SU-DHL-6 (cell line): ENCODE measurements around the gene WDFY1.
A peak's percentile ranks its signal among the peaks of the same experiment; 100 is the strongest.

Experiments
- H2AFZ ChIP-seq: fragments of 200-600 bp; sonication (generic); 2 replicates; pipeline ENCODE4 v1.6.1; 2014; ENCODE audit warnings: low read depth, mild to moderate bottlenecking, moderate library complexity, mixed read lengths, antibody characterized with exemption, low read length; ENCODE audit not compliant: severe bottlenecking
- H3F3A ChIP-seq: fragments of 200-600 bp; shearing (Covaris generic); 2 replicates; pipeline ENCODE4 v1.6.0; 2016; ENCODE audit warnings: antibody characterized with exemption, mild to moderate bottlenecking; ENCODE audit not compliant: insufficient read depth
- H3K27ac ChIP-seq: fragments of 200-600 bp; sonication (generic); 2 replicates; pipeline ENCODE4 v1.5.1; 2016; ENCODE audit warnings: low read depth, mild to moderate bottlenecking, low read length, moderate library complexity, mixed read lengths
- H3K27me3 ChIP-seq: fragments of 200-600 bp; sonication (generic), shearing (Covaris generic); 2 replicates; pipeline ENCODE4 v1.6.0; 2014; ENCODE audit warnings: mild to moderate bottlenecking, low read length
- H3K36me3 ChIP-seq: fragments of 200-600 bp; sonication (generic); 2 replicates; pipeline ENCODE4 v1.6.1; 2014; ENCODE audit warnings: mild to moderate bottlenecking, low read length, mixed read lengths
- H3K4me2 ChIP-seq: fragments of 300-600, 200-600 bp; shearing (Covaris generic), sonication (generic); 2 replicates; pipeline ENCODE4 v1.6.0; 2014; ENCODE audit warnings: low read length, low read depth, mild to moderate bottlenecking; ENCODE audit not compliant: poor library complexity, severe bottlenecking
- H3K4me3 ChIP-seq: fragments of 200-600 bp; sonication (generic); 2 replicates; pipeline ENCODE4 v1.5.1; 2014; ENCODE audit warnings: antibody characterized with exemption, low read length, mild to moderate bottlenecking, mixed read lengths; ENCODE audit not compliant: insufficient read depth, poor library complexity, severe bottlenecking
- H3K79me2 ChIP-seq: fragments of 200-600 bp; sonication (generic); 2 replicates; pipeline ENCODE4 v1.6.1; 2014; ENCODE audit warnings: mild to moderate bottlenecking, low read length, moderate library complexity; ENCODE audit not compliant: insufficient read depth
- H3K9ac ChIP-seq: fragments of 200-600 bp; sonication (generic); 2 replicates; pipeline ENCODE4 v1.7.0; 2014; ENCODE audit warnings: mild to moderate bottlenecking, low read length
- H3K9me2 ChIP-seq: fragments of 200-600 bp; sonication (generic); replicated peaks from 2 replicates; pipeline ENCODE4 v1.6.1; 2014; ENCODE audit warnings: low read length; ENCODE audit not compliant: insufficient read depth
- H3K9me3 ChIP-seq: fragments of 200-600 bp; sonication (generic); 2 replicates; pipeline ENCODE4 v1.6.1; 2014; ENCODE audit warnings: low read length, mixed read lengths; ENCODE audit not compliant: insufficient read depth
- H4K20me1 ChIP-seq: fragments of 200-600 bp; sonication (generic); 2 replicates; pipeline ENCODE4 v1.6.1; 2014; ENCODE audit warnings: low read depth, mild to moderate bottlenecking, antibody characterized with exemption, low read length, moderate library complexity, mixed read lengths
- CTCF ChIP-seq: fragments of 200-600 bp; sonication (generic); IDR thresholded peaks from one replicate; pipeline ENCODE4 v1.5.1; 2017; ENCODE audit warnings: antibody characterized with exemption, mild to moderate bottlenecking, low read length, moderate library complexity; ENCODE audit not compliant: insufficient read depth, poor library complexity, severe bottlenecking
- EZH2phosphoT487 ChIP-seq: fragments of 200-600 bp; sonication (generic), shearing (Covaris generic); conservative IDR thresholded peaks from 2 replicates; pipeline ENCODE4 v1.6.1; 2018; ENCODE audit warnings: mild to moderate bottlenecking, antibody characterized with exemption, low read length, moderate library complexity, mixed read lengths

Gene WDFY1

GRCh38 chr2:223945755-223946154, 620 bp upstream of the WDFY1 start:
- Histone ChIP-seq H3K27me3 (no peaks in the 10 kb centered on the region), H3K9ac (peak overlapping the region; percentile 70), H3K27ac (no peak overlapping the region), H4K20me1 (no peaks in the 10 kb centered on the region), H3K9me3 (no peaks in the 10 kb centered on the region), H3K4me3 (peak overlapping the region; percentile 80), H3F3A (no peaks in the 10 kb centered on the region), H2AFZ (peak overlapping the region; percentile 10), H3K4me2 (peak overlapping the region; percentile 73), H3K36me3 (no peaks in the 10 kb centered on the region), H3K79me2 (no peaks in the 10 kb centered on the region), H3K9me2 (no peaks in the 10 kb centered on the region)
- TF ChIP-seq CTCF (no peak), EZH2phosphoT487 (no peak)

GRCh38 chr2:223944166-223944702, 901 bp downstream of the WDFY1 start:
- Histone ChIP-seq H4K20me1 (no peaks in the 10 kb centered on the region), H3K9me2 (no peaks in the 10 kb centered on the region), H3K9ac (peak overlapping the region; percentile 70), H3F3A (no peaks in the 10 kb centered on the region), H3K27ac (no peak overlapping the region), H3K27me3 (no peaks in the 10 kb centered on the region), H3K9me3 (no peaks in the 10 kb centered on the region), H3K4me2 (peak overlapping the region; percentile 73), H3K4me3 (peak overlapping the region; percentile 80), H3K36me3 (no peaks in the 10 kb centered on the region), H3K79me2 (no peaks in the 10 kb centered on the region), H2AFZ (peak overlapping the region; percentile 95)
- TF ChIP-seq EZH2phosphoT487 (no peak), CTCF (no peak)

- H3K36me3 ChIP-seq, result no peaks in the 10 kb centered on the region
- peak overlapping the region; percentile 73 for H3K4me2 ChIP-seq
- no peak overlapping the region for H3K4me3 ChIP-seq
- no peaks in the 10 kb centered on the region for H3K79me2 ChIP-seq
- H3K27ac ChIP-seq, result no peak overlapping the region
- H3F3A ChIP-seq, result no peaks in the 10 kb centered on the region
- TF ChIP-seq EZH2phosphoT487, result no peak
- TF ChIP-seq CTCF, result no peak
- no peaks in the 10 kb centered on the region for H4K20me1 ChIP-seq
- H3K27me3 ChIP-seq, result no peaks in the 10 kb centered on the region
- no peak overlapping the region for H3K9ac ChIP-seq
- H3K9me2 ChIP-seq, result no peaks in the 10 kb centered on the region
- no peak overlapping the region for H2AFZ ChIP-seq
- H3K9me3 ChIP-seq, result no peaks in the 10 kb centered on the region
Observed at GRCh38 chr2:223943561-223944008, 1.6 kb downstream of the WDFY1 start.
